OCI-LY3 (cell line): Measurements from ENCODE around the gene LMBRD2.

Experiments
- EZH2phosphoT487 ChIP-seq: fragments of 200-600 bp; shearing (Covaris generic); IDR thresholded peaks from 2 replicates; pipeline ENCODE4 v1.6.1; 2018; ENCODE audit warnings: antibody characterized with exemption, mixed run types, low read depth
- TF ChIP-seq, protein P1 (sequence below): fragments of 200-600, 300-600 bp; sonication (generic); IDR thresholded peaks from 2 replicates; pipeline ENCODE4 v1.5.1; 2014; ENCODE audit warnings: antibody characterized with exemption, low read length, low read depth

DNA sequence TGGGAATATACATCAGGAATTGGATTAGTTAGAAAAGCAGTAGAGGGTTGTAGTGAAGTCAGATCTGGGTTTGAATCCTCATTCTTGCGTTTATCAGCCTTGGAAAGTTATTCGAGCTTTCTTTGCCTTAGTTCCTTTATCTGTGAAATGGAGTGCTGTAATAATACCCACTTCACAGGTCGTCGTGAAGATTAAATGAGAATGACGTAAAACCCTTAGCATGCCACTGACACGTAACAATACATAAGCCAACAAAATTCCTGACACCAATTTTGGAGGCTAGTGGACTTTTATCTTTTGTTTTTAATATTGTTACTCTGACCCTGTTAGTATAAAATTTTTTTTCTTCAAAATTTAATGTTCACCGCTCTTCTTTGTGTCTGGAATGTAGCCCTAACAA lies 3.6 kb upstream of the LMBRD2 start:
- TF ChIP-seq, protein P1, sequence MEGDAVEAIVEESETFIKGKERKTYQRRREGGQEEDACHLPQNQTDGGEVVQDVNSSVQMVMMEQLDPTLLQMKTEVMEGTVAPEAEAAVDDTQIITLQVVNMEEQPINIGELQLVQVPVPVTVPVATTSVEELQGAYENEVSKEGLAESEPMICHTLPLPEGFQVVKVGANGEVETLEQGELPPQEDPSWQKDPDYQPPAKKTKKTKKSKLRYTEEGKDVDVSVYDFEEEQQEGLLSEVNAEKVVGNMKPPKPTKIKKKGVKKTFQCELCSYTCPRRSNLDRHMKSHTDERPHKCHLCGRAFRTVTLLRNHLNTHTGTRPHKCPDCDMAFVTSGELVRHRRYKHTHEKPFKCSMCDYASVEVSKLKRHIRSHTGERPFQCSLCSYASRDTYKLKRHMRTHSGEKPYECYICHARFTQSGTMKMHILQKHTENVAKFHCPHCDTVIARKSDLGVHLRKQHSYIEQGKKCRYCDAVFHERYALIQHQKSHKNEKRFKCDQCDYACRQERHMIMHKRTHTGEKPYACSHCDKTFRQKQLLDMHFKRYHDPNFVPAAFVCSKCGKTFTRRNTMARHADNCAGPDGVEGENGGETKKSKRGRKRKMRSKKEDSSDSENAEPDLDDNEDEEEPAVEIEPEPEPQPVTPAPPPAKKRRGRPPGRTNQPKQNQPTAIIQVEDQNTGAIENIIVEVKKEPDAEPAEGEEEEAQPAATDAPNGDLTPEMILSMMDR, result no peak
- TF ChIP-seq EZH2phosphoT487, result no peak
